ENCODE measurements around the gene OR10G3.

OR10G3 gene

GRCh38 chr14:21520767-21521166, 59.1 kb downstream of the OR10G3 start:
- TF ChIP-seq CTCF (IDR thresholded peaks at IDR 0.05; ENCODE audit: borderline replicate concordance, insufficient read depth, low read depth, low read length), result no peak
- H3K4me3 ChIP-seq (ENCODE audit: low read depth, low read length), result no peak overlapping the region

- TF ChIP-seq CTCF (IDR thresholded peaks at IDR 0.05; ENCODE audit: borderline replicate concordance, insufficient read depth, low read depth, low read length), result no peak
- H3K4me3 ChIP-seq (ENCODE audit: low read depth, low read length), result no peak overlapping the region
These were observed 61.2 kb downstream of the OR10G3 start for GRCh38 chr14:21518725-21519124.

All from GM12875 (cell line).